Fibroblast of mammary gland (primary cell): ENCODE data around the gene FGF1.
A peak's percentile ranks its signal among the peaks of the same experiment; 100 is the strongest.

ENCODE experiments used
- DNase-seq: peaks from one replicate; pipeline ENCODE4 v3.0.0-alpha.2; 2010; ENCODE audit warnings: low read depth
- H3K4me3 ChIP-seq: 2 replicates; pipeline ENCODE4 v1.5.1; 2011; ENCODE audit warnings: low read depth, mild to moderate bottlenecking, low read length, moderate library complexity; ENCODE audit not compliant: control insufficient read depth
- CTCF ChIP-seq: conservative IDR thresholded peaks from 2 replicates; pipeline ENCODE4 v1.5.1; 2011; ENCODE audit warnings: low read depth, low read length, inconsistent platforms; ENCODE audit not compliant: control insufficient read depth, insufficient read depth

The FGF1 gene

GRCh38 chr5:142658278-142658677 is 27.6 kb downstream of the FGF1 start:
- TF ChIP-seq CTCF: no peak
- no peak overlapping the region for H3K4me3 ChIP-seq
- DNase-seq: no peak

DNA sequence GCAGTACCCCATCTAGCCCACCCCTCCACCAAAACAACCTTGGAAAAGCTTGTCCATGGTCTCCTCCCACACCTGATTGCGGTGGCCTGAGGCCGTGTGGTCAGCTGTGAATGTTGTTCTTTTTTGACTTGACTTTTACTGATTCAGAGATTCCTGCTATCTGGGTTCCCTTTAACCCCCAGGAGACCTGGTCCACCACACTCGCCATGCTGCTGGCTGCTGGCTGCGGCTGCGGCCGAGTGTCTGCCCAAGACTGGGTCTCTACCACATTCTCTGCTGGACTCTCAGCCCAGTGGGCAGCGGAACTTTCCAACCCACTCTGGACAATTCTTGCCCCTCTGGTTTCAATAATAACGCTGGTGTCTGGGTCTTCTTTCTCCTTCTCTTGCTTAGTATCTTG is 28.4 kb downstream of the FGF1 start:
- DNase-seq: no peak
- no peak for TF ChIP-seq CTCF
- H3K4me3 ChIP-seq: no peak overlapping the region

- peak; percentile 79 for DNase-seq
- TF ChIP-seq CTCF: peak; percentile 99
These were observed 30.3 kb downstream of the FGF1 start for GRCh38 chr5:142655339-142656267.

GRCh38 chr5:142654578-142655058 is 31.3 kb downstream of the FGF1 start:
- DNase-seq: no peak
- no peak for TF ChIP-seq CTCF

More at GRCh38 chr5:142655339-142656267, 30.3 kb downstream of the FGF1 start:
- H3K4me3 ChIP-seq: no peak overlapping the region

GRCh38 chr5:142653321-142653720 is 32.6 kb downstream of the FGF1 start:
- no peak for TF ChIP-seq CTCF
- DNase-seq: no peak
- no peak overlapping the region for H3K4me3 ChIP-seq

More at GRCh38 chr5:142654578-142655058, 31.3 kb downstream of the FGF1 start:
- H3K4me3 ChIP-seq: no peak overlapping the region

- TF ChIP-seq CTCF: no peak
- DNase-seq: no peak
- H3K4me3 ChIP-seq: no peak overlapping the region
These were observed 33.3 kb downstream of the FGF1 start for GRCh38 chr5:142652563-142652962.
